ENCODE results near the gene AADACL2. TPM values are rescaled to one million over a fixed set of nuclear protein-coding genes. Genes with fewer than 3 reads are reported as not detected.
"Not testable (repeated sequence)": the region's sequence is repeated elsewhere in the genome, so short reads cannot be mapped to it uniquely, and the experiment has no call there.

AADACL2 gene
- polyA plus RNA-seq, 1 donor from 2014 or later, result not detected

GRCh38 chr3:151775314-151776258 lies 41.9 kb downstream of the AADACL2 start:
- Mint-ChIP-seq H3K4me1 (no peaks in the 10 kb centered on the region), H3K36me3 (peaks cover 4% of the 10 kb centered on the region), H3K27ac (no peak overlapping the region), H3K27me3 (peaks cover 1% of the 10 kb centered on the region), H3K4me3 (no peak overlapping the region), H3K9me3 (no peaks in the 10 kb centered on the region)

DNA sequence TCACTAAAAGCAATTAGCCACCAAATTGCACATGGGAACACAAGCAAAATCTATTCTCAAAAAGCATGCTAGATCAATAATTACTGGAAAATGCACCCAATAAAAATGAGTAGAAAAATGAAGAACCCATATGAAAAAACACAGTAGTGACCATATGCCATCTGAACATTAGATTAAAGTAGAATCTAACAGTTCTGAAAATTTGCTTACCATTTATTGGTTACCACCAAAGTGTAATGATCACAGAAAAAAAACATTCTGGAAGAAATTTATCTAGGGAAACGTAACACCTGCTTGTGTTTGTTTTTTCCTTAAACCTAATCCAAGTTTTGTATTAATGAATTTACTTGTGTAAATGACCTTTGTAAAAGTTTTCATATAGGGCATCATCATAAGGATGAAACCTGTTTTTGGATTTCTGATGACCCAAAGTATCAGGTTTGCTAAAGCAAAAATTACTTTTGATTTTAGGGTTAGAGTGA lies 42.6 kb downstream of the AADACL2 start:
- no peaks in the 10 kb centered on the region for H3K4me1 Mint-ChIP-seq
- H3K27me3 Mint-ChIP-seq, result peaks cover 1% of the 10 kb centered on the region

DNA sequence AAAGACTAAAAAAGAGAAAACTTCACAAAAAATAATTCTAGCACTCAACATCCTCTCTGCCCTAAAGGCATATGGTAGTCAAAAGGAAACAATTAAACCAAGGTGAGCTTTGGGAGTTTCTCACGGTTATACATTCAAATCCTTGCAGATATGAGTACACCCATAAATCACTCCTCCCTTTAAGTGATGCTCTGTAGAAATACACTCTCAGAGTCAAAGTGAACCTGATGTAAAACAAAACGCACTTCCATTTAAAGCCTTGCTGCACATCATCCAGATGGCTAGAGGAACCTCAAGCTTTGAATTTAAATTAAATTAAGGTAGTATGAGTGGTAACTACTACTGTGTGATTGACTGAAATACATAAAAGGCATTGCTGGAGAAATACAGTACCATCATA lies 44.2 kb downstream of the AADACL2 start:
- Mint-ChIP-seq H3K36me3 (peaks cover 4% of the 10 kb centered on the region), H3K4me1 (no peaks in the 10 kb centered on the region), H3K9me3 (no peaks in the 10 kb centered on the region), H3K27ac (no peak overlapping the region), H3K27me3 (peaks cover 1% of the 10 kb centered on the region), H3K4me3 (no peak overlapping the region)

More for the DNA sequence above, 42.6 kb downstream of the AADACL2 start:
- Mint-ChIP-seq H3K27ac (no peak overlapping the region), H3K36me3 (peaks cover 4% of the 10 kb centered on the region), H3K4me3 (no peak overlapping the region), H3K9me3 (no peaks in the 10 kb centered on the region)

DNA sequence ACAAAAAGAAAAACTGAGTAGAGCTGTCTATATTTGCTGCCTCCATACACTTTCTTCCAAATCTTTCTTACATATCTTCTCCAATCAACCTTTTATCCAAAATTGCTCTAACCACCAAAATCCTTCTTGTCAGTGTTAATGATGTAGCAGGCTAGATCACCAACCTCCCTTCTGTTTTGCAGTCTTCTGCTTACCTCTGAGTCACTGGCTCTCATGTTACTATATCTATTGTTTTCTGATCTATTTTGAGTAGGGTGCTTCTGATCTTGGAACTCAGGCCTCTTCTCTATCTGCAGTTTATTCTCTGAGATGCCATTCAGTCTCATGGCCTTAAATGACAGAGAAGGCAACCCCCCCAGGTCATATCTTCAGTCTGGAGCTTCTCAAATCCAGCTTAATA lies 53.9 kb downstream of the AADACL2 start:
- Mint-ChIP-seq H3K9me3 (peaks cover 0 to 2% (median 0%) of the 10 kb centered on the region in 3 donors), H3K4me1 (no peaks in the 10 kb centered on the region), H3K4me3 (no peak overlapping the region), H3K27me3 (no peaks in the 10 kb centered on the region), H3K27ac (no peak overlapping the region), H3K36me3 (no peaks in the 10 kb centered on the region)

- Mint-ChIP-seq H3K27ac (no peak overlapping the region), H3K4me1 (no peaks in the 10 kb centered on the region), H3K36me3 (no peaks in the 10 kb centered on the region)
Measured at GRCh38 chr3:151788401-151788800, 54.7 kb downstream of the AADACL2 start.

GRCh38 chr3:151789853-151790463 lies 56.2 kb downstream of the AADACL2 start:
- H3K27me3 Mint-ChIP-seq, result peaks cover 2% of the 10 kb centered on the region
- no peaks in the 10 kb centered on the region for H3K4me1 Mint-ChIP-seq
- no peak overlapping the region for H3K27ac Mint-ChIP-seq
- no peak overlapping the region for H3K4me3 Mint-ChIP-seq
- no peaks in the 10 kb centered on the region for H3K36me3 Mint-ChIP-seq
- H3K9me3 Mint-ChIP-seq, result peaks cover 0 to 2% (median 0%) of the 10 kb centered on the region in 3 donors

More at GRCh38 chr3:151788401-151788800, 54.7 kb downstream of the AADACL2 start:
- Mint-ChIP-seq H3K27me3 (no peaks in the 10 kb centered on the region), H3K9me3 (peaks cover 0 to 2% (median 0%) of the 10 kb centered on the region in 3 donors), H3K4me3 (no peak overlapping the region)

- not testable (repeated sequence) for H3K36me3 Mint-ChIP-seq, H3K4me3 Mint-ChIP-seq, H3K9me3 Mint-ChIP-seq, H3K4me1 Mint-ChIP-seq, H3K27ac Mint-ChIP-seq, H3K27me3 Mint-ChIP-seq
Measured at GRCh38 chr3:151790763-151791162, 57.0 kb downstream of the AADACL2 start.

GRCh38 chr3:151792411-151792810 lies 58.7 kb downstream of the AADACL2 start:
- H3K27ac Mint-ChIP-seq, result no peak overlapping the region
- no peaks in the 10 kb centered on the region for H3K36me3 Mint-ChIP-seq
- no peaks in the 10 kb centered on the region for H3K4me1 Mint-ChIP-seq
- H3K27me3 Mint-ChIP-seq, result peaks cover 2% of the 10 kb centered on the region
- no peak overlapping the region for H3K4me3 Mint-ChIP-seq
- peaks cover 0 to 2% (median 0%) of the 10 kb centered on the region in 3 donors for H3K9me3 Mint-ChIP-seq

- Mint-ChIP-seq H3K36me3 (no peaks in the 10 kb centered on the region), H3K9me3 (peaks cover 0 to 2% (median 0%) of the 10 kb centered on the region in 3 donors), H3K4me1 (no peaks in the 10 kb centered on the region), H3K27me3 (peaks cover 2% of the 10 kb centered on the region), H3K4me3 (no peak overlapping the region), H3K27ac (no peak overlapping the region)
Measured at GRCh38 chr3:151793636-151794035, 59.9 kb downstream of the AADACL2 start.

DNA sequence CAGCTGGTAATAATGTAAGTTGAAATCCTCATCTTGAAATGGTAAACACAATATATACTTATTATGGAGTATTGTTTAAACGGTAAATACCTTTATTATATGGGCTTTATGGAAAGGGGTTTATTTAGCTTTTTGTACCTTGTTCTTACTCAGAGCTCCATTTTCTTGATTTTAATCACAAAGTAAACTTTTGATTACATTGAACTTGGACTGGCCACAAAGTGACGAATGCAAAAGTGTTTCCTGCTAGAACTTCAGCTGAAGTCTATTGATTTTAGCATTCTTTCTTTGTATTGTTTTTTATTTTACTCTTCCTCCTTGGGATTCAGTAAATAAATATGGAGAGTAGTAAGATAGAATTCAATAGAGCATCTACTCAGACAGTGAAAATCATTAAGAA lies 60.4 kb downstream of the AADACL2 start:
- H3K9me3 Mint-ChIP-seq, result peaks cover 0 to 2% (median 0%) of the 10 kb centered on the region in 3 donors
- no peaks in the 10 kb centered on the region for H3K36me3 Mint-ChIP-seq
- no peak overlapping the region for H3K4me3 Mint-ChIP-seq
- H3K27me3 Mint-ChIP-seq, result peaks cover 2% of the 10 kb centered on the region
- H3K4me1 Mint-ChIP-seq, result no peaks in the 10 kb centered on the region
- no peak overlapping the region for H3K27ac Mint-ChIP-seq

DNA sequence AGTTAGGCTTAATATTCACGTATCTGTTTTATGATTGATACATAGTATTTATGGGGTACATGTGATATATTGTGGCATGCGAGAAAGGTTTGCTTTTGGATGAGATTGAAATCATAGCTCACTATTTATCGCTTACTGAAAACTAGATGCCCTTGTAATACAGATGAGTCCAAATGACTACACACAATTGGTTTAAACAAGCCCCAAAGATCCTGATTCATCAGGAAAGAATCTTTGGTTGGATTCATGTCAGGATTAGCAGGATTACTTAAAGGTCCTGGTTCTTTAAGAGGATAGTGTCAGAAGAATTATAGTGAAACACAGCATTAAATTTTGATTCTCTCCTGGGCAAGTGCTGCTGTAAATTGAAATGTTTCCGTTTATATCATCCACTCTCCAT lies 61.5 kb downstream of the AADACL2 start:
- no peaks in the 10 kb centered on the region for H3K36me3 Mint-ChIP-seq
- no peak overlapping the region for H3K27ac Mint-ChIP-seq
- no peaks in the 10 kb centered on the region for H3K9me3 Mint-ChIP-seq
- no peak overlapping the region for H3K4me3 Mint-ChIP-seq
- no peaks in the 10 kb centered on the region for H3K4me1 Mint-ChIP-seq
- peaks cover 2% of the 10 kb centered on the region for H3K27me3 Mint-ChIP-seq

- H3K27ac Mint-ChIP-seq, result no peak overlapping the region
- H3K36me3 Mint-ChIP-seq, result no peaks in the 10 kb centered on the region
- no peak overlapping the region for H3K4me3 Mint-ChIP-seq
- peaks cover 2% of the 10 kb centered on the region for H3K27me3 Mint-ChIP-seq
- no peaks in the 10 kb centered on the region for H3K9me3 Mint-ChIP-seq
- H3K4me1 Mint-ChIP-seq, result no peaks in the 10 kb centered on the region
Measured at GRCh38 chr3:151796105-151796680, 62.5 kb downstream of the AADACL2 start.

GRCh38 chr3:151798466-151798865 lies 64.7 kb downstream of the AADACL2 start:
- no peaks in the 10 kb centered on the region for H3K9me3 Mint-ChIP-seq
- peaks cover 4% of the 10 kb centered on the region for H3K27me3 Mint-ChIP-seq
- no peak overlapping the region for H3K4me3 Mint-ChIP-seq
- no peak overlapping the region for H3K27ac Mint-ChIP-seq
- H3K36me3 Mint-ChIP-seq, result no peaks in the 10 kb centered on the region
- H3K4me1 Mint-ChIP-seq, result no peaks in the 10 kb centered on the region

GRCh38 chr3:151800431-151800830 lies 66.7 kb downstream of the AADACL2 start:
- Mint-ChIP-seq H3K4me1 (no peaks in the 10 kb centered on the region), H3K27me3 (peaks cover 2% of the 10 kb centered on the region), H3K36me3 (no peaks in the 10 kb centered on the region), H3K27ac (no peak overlapping the region), H3K9me3 (no peaks in the 10 kb centered on the region), H3K4me3 (no peak overlapping the region)

DNA sequence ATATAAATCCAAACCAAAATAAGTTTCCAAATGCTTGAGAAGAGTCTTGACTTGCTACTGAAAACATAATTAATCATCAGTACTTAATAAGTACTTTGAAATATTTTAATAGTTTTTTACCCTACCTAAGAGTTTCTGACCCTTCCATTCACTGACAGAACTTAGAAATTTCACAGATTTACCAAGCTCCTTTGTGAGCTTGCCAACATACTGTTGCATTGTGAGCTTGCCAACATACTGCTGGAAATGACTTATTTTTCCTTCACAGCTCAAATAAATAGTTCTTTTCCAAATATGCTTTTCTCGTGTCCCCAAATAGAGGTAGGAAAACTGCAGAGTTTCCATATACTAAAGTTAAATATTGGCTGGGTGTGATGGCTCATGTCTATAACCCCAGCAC lies 70.5 kb downstream of the AADACL2 start:
- peaks cover 0 to 9% (median 8%) of the 10 kb centered on the region in 3 donors for H3K9me3 Mint-ChIP-seq
- H3K36me3 Mint-ChIP-seq, result peaks cover 2% of the 10 kb centered on the region
- H3K4me1 Mint-ChIP-seq, result peaks cover 0 to 1% (median 0%) of the 10 kb centered on the region in 3 donors
- no peak overlapping the region for H3K4me3 Mint-ChIP-seq
- no peak overlapping the region for H3K27ac Mint-ChIP-seq
- peaks cover 8% of the 10 kb centered on the region for H3K27me3 Mint-ChIP-seq

Data from IgD-negative memory B cell (primary cell).